HK-2 (cell line): ENCODE data around the gene BDKRB1.

ENCODE experiments used
- DNase-seq: peaks from one replicate; pipeline ENCODE4 v3.0.0-alpha.2; 2018; ENCODE audit not compliant: unreplicated experiment

BDKRB1 gene

GRCh38 chr14:96261772-96262655 is 6.0 kb downstream of the BDKRB1 start:
- DNase-seq, result no peak

DNA sequence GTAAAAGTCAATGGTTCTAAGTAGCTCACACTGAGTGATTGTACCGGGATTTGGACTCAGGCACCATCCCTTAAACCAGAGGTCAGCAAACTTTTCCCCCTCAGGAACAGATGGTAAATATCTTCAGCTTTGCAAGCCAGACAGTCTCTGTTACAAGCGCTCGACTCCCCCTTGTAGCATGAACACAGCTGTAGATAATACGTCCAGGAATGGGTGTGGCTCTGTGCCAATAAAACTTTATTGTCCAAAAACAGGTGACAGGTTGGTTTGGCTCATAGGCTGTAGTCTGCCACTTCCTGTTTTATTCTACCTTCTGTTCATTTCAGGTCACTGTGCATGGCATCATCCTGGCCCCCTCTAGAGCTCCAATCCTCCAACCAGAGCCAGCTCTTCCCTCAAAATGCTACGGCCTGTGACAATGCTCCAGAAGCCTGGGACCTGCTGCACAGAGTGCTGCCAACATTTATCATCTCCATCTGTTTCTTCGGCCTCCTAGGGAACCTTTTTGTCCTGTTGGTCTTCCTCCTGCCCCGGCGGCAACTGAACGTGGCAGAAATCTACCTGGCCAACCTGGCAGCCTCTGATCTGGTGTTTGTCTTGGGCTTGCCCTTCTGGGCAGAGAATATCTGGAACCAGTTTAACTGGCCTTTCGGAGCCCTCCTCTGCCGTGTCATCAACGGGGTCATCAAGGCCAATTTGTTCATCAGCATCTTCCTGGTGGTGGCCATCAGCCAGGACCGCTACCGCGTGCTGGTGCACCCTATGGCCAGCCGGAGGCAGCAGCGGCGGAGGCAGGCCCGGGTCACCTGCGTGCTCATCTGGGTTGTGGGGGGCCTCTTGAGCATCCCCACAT is 7.6 kb downstream of the BDKRB1 start:
- no peak for DNase-seq

DNA sequence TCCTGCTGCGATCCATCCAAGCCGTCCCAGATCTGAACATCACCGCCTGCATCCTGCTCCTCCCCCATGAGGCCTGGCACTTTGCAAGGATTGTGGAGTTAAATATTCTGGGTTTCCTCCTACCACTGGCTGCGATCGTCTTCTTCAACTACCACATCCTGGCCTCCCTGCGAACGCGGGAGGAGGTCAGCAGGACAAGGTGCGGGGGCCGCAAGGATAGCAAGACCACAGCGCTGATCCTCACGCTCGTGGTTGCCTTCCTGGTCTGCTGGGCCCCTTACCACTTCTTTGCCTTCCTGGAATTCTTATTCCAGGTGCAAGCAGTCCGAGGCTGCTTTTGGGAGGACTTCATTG is 8.2 kb downstream of the BDKRB1 start:
- DNase-seq, result no peak

DNA sequence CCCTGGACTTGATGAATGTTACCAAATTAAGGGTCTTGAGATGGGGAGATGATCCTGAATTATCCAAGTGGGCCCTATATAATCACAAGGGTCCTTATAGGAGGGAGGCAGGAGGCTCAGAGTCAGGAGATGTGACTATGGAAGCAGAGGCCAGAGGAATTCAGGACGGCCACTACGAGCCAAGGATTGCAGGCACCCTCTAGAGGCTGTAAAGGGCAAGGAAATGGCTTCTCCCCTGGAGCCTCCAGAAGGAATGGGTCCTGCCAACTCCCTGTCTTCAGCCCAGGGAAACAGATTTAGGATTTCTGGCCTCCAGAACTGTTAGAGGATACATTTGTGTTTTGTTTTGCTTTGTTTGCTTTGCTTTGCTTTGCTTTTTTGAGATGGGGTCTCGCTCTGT is 8.8 kb downstream of the BDKRB1 start:
- DNase-seq, result no peak

- DNase-seq, result no peak
These were observed 9.5 kb downstream of the BDKRB1 start for GRCh38 chr14:96265383-96266095.

- DNase-seq, result no peak
These were observed 11.3 kb downstream of the BDKRB1 start for GRCh38 chr14:96267336-96267735.

DNA sequence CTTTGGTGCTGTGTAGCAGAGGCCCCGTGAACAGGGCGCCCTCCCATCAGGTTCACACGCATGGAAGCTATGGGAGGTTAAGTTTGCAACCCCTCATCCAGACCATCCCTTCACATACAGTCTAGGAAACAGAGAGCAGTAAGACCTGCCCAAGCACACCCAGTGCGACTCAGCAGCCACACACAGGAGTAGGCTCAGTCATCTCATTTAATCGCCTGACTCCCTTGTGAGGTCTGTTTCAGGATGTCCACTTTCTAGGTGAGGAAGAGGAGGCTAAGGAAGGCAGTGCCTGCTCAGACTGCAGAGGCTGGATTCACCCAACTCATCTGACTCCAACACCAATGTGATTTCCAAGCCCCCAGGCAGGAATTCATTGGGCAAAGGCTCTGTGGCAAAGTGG is 11.9 kb downstream of the BDKRB1 start:
- no peak for DNase-seq

GRCh38 chr14:96268431-96269358 is 12.7 kb downstream of the BDKRB1 start:
- peak; percentile 72 for DNase-seq

- DNase-seq, result no peak
These were observed 13.3 kb downstream of the BDKRB1 start for GRCh38 chr14:96269359-96269710.

DNA sequence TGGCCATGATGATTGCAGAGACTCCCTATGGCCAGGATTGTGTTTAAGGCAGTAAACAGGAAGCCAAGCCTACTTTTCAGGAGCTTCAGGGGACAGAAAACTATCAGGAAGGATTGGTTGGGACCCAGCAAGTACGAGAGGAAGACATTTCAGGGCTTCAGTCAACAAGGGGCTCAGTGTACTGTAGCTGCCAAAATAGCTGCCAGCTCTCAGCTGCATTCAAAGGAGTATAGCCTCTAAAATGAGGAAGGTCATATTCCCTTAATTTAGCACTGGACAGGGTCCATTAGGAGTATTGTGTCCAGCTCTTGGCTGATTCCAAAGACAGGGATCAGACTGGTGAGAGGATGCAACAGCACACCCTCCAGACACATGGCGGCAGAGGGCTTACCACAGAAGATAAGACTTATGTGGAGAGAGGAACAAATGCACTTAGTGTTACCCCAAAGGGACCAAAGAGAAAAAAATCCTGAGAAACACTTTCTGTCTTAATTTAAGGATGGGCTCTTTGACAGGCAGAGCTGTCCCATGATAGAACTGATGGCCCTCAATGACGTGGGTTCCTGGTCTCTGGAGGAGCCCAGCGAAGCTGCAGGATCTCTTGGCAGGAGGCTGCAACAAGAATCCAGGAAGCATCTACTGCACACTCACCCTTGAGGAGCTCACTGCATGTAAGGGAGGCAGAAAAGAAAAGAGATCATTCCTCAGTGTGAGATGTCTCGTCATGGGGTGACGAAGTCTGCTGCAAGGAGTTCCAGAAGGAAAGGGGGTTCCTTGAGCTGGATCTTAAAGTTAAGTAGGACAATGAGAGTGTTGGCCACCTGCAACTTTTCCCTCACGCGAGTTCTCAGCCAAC is 14.8 kb downstream of the BDKRB1 start:
- DNase-seq, result no peak

- DNase-seq, result no peak
These were observed 15.4 kb downstream of the BDKRB1 start for GRCh38 chr14:96271421-96271762.

DNA sequence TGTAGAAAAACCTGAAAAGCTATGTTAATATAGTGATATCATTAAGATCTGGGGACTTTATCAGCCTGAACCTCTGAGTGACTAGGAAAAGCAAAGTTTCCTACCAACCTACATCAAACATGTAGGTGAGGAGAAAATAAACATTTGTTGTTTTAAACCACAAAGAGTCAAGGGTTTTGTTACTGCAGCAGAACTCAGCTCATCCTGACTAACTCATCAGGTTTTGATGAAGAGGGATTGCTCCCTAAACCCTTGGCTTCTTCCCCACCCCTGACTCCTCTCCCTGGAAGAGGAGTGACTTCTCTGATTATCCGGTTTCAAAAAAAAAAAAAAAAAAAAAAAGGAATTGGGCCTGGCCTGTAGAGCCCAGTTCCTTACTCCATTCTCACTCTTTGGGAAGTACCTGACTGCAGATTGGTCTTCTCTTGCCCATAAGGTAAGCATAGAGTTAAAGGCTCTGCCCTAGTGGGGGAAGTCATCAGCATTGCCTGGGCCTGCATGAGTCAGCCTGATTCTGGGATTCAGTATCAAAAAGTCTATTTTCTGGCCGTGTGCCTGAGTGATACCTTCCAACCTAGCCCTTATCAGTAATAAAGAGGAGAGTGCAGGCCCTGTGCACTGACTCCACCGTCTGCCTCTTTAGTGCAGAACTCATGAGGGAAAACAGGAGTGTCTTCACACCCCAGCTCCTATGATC is 16.9 kb downstream of the BDKRB1 start:
- no peak for DNase-seq

DNA sequence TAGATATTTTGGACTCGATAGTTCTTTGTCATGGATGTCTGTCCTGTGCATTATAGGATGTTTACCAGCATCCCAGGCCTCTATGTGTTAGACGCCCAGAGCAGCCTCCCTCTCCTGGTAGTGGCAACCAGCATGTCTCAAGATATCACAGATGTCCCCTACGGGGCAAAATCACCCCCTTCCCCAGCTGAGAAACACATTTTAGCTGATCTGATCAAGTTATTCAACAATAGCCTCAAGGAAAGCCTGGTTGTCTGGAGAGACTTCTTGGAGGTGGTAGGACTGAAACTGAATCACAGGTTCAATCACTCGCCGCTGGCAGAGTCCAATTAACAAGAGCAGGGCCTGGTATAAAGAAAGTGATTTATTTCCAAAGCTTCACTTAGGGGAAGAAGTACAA is 17.6 kb downstream of the BDKRB1 start:
- DNase-seq, result no peak

GRCh38 chr14:96274122-96274521 is 18.1 kb downstream of the BDKRB1 start:
- no peak for DNase-seq

DNA sequence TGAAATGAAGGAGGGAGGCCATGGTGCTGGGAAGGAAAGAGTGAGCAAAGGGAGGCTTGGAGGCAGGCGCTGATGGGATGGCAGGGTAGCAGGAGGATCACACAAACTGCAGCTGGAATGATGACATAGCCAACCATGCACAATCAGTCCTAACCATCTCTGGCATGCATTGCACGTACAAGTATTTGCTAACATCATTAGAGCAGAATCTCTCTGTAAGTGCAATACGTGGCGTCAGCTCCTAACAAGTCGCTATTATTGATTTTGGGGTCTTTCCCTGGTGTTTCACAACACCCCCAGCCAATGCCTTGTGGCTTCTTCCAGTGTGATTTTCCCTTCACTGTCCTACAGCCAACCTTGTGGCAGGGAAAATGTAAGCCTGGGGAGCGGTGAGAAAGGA is 18.5 kb downstream of the BDKRB1 start:
- no peak for DNase-seq

GRCh38 chr14:96275177-96276112 is 19.4 kb downstream of the BDKRB1 start:
- peak; percentile 61 for DNase-seq

DNA sequence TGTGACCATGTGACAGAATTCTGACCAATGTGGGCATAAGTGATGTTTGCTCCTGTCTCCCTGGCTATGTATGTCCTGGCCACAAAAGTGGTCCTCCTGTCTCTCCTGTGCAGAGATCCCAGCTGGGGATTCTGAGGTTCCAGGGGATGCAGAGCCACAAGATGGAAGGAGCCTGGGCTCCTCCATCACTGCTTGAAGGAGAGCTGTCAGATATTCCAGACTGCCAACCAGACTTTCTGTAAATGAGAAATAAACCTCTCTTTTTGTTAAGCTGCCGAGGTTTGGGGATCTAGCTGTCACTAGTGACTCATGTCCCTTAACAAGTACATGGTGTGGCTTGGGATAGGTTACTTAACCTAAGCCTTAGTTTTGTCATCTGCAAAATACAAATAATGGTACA is 21.9 kb downstream of the BDKRB1 start:
- DNase-seq, result no peak

DNA sequence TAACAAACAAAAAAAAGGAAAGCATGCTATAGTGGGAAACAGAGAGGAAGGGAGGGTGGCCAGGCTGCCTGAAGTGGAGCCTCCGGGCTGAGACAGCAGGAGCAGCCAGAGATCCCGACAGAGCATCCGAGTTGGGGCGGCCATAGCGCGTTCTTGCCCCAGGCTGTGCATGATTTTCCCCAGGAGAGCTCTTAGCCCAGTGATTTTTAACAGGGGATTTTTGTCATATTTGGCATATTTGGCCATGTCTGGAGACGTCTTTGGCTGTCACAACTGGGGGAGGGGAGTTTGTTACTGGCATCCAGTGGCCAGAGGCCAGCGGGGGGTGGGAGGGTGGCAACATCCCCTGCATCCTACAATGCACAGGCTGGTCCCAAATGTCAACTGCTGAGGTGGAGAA is 23.6 kb downstream of the BDKRB1 start:
- no peak for DNase-seq

DNA sequence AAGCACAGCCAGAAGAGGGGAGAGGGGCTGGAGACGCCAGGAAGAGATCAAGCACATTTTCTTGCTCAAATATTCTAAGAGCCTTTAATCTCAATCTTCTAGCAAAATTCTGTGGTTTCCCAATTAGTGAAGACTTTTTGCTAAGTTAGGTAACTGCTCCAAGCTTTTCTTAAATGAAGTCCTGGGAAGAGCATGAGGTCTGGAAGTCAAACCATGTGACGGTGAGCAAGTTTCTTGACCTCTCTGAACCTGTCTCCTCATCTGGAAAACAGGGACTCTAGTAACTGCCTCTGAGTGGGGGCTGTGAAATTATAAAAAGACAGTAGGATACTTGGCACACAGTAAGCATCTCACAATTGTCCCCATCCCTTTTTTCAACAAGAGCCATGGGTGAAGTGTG is 24.1 kb downstream of the BDKRB1 start:
- DNase-seq, result no peak
